Measurements from ENCODE around the gene FOSB.

DNA sequence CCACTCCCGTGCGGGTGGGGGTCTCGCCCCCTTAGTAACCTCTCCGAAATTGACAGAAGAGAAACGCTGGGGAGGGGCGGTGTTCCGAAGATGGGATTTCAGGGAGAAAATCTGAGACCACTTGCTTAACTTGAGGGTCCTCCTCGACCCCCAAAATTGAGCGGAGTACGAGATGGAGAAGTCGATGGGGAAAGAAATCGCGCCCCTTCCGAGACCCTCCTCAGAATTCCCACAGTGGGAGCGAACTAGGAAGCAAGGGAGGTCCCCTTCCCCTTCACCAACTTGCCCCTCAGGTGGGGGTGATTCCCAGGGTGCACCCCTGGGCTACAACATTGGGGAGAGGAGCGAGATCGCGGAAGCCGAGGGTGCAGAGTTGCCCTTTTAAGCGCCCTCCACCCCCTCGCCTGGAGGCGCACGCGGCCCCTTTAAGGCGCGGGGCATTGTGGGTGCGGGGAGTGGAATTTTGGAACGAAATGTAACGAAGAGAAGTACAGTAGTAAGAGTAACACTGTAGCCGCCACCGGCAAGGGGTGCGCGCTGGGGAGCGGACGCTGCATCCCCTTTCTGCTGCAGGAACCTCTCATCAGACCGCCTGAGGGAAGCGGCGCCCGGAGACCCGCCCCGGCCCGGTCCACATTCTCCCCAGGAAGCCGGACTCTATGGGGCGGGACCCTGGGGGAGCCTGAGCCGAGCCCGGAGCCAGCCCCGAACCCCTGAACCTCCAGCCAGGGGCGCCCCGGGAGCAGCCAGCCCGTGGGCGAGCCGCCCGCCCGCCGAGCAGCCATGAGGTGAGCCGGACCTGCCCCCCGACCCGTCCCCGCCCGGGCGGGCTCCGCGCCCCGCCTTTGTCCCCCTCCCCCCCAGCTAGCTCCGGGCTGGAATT is 39.4 kb downstream of the FOSB start, which contains the start of gene VASP:
- TF ChIP-seq, protein P1, sequence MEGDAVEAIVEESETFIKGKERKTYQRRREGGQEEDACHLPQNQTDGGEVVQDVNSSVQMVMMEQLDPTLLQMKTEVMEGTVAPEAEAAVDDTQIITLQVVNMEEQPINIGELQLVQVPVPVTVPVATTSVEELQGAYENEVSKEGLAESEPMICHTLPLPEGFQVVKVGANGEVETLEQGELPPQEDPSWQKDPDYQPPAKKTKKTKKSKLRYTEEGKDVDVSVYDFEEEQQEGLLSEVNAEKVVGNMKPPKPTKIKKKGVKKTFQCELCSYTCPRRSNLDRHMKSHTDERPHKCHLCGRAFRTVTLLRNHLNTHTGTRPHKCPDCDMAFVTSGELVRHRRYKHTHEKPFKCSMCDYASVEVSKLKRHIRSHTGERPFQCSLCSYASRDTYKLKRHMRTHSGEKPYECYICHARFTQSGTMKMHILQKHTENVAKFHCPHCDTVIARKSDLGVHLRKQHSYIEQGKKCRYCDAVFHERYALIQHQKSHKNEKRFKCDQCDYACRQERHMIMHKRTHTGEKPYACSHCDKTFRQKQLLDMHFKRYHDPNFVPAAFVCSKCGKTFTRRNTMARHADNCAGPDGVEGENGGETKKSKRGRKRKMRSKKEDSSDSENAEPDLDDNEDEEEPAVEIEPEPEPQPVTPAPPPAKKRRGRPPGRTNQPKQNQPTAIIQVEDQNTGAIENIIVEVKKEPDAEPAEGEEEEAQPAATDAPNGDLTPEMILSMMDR (IDR thresholded peaks at IDR 0.05; ENCODE audit: insufficient read depth, low read depth, low read length), result no peak
- no peak for TF ChIP-seq EZH2 (IDR thresholded peaks at IDR 0.05; ENCODE audit: insufficient read depth, low read length)
